ENCODE results near the gene IL17B.

Gene IL17B, protein sequence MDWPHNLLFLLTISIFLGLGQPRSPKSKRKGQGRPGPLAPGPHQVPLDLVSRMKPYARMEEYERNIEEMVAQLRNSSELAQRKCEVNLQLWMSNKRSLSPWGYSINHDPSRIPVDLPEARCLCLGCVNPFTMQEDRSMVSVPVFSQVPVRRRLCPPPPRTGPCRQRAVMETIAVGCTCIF

DNA sequence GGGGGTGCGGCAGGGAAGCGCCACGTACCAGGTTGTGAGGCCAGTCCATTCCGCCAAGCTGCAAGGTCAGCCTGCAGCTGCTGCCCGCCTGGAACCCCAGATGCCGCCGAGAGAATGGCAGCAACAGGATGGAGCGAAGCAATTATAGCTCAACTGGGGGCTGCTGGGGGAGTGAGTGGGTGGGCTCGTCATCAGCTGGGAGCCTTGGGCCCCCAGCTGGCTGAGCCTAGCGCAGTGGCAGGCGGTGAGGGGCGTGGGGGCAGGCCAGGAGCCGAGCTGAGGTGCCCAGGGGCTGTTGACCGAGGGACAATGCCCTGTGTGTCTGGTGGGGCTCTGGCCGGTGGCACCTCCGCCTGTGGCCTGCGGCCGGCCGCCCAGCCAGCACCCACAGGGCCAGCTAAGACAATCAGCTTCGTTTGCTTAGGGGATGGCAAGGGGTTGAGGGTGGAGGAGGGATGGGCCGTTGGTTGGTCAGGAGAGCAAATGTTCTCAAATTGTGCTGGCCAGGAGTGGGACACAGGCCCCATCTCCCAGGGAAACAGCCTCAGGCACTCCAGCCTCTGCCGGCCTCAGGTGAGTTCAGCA is at the start of gene IL17B:
Gene IL17B, minus strand, starts transcription at position 116 of the 585 bp plus-strand sequence. Its CDS starts 67 bp downstream, at position 49.
- no peak within 1 kb of the TSS for H3K4me3 ChIP-seq (replicated peaks in 1 of 2; ENCODE audit: low read depth in 2 of 2, low read length in 2 of 2)
- TF ChIP-seq, protein P1, sequence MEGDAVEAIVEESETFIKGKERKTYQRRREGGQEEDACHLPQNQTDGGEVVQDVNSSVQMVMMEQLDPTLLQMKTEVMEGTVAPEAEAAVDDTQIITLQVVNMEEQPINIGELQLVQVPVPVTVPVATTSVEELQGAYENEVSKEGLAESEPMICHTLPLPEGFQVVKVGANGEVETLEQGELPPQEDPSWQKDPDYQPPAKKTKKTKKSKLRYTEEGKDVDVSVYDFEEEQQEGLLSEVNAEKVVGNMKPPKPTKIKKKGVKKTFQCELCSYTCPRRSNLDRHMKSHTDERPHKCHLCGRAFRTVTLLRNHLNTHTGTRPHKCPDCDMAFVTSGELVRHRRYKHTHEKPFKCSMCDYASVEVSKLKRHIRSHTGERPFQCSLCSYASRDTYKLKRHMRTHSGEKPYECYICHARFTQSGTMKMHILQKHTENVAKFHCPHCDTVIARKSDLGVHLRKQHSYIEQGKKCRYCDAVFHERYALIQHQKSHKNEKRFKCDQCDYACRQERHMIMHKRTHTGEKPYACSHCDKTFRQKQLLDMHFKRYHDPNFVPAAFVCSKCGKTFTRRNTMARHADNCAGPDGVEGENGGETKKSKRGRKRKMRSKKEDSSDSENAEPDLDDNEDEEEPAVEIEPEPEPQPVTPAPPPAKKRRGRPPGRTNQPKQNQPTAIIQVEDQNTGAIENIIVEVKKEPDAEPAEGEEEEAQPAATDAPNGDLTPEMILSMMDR (IDR thresholded peaks at IDR 0.05; ENCODE audit: low read depth, low read length) = no peak
- DNase-seq (ENCODE audit: low read depth in 2 of 2) = no peak

DNA sequence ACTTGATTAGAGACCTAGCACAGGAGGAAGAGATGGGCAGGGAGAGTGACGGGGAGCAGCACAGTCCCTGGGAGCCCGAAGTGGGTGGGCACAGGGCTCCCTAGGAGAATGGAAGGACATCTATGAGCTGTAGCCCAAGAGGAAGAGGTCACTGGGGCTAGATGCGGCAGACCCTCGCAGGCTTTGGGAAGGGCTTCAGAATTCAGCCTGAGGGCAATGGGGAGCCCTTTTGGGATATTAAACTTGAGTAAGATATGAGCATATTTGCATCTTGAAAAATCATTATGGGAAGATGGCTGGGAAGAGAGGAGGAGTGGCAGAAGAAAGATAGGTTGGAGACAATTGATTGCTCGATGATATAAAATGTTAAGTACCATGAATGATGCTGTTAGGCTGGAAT is 48.9 kb upstream of the IL17B start:
- no peak for DNase-seq (ENCODE audit: low read depth in 2 of 2)
- TF ChIP-seq, protein P1 (IDR thresholded peaks at IDR 0.05; ENCODE audit: low read depth, low read length) = no peak
- H3K4me3 ChIP-seq (replicated peaks in 1 of 2; ENCODE audit: low read depth in 2 of 2, low read length in 2 of 2) = no peak overlapping the region

DNA sequence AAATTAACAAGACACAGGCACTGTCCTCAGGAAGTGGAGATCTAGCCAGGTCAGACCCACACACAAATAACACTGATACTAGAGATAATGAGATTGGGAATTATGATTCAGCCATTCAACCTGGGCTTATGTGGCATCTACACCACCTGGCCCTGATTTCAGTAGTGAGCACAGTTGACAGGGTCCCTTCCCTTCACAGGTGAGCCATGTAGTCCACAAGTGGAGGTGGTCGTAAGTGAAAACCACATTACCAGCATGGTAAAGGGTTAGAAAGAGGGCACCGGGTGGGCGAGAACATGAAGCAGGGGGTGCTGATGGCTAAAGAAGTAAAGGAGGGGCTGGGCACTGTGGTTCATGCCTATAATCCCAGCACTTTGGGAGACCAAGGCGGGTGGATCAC is 48.3 kb upstream of the IL17B start:
- no peak overlapping the region for H3K4me3 ChIP-seq (replicated peaks in 1 of 2; ENCODE audit: low read depth in 2 of 2, low read length in 2 of 2)
- no peak for DNase-seq (ENCODE audit: low read depth in 2 of 2)
- TF ChIP-seq, protein P1 (IDR thresholded peaks at IDR 0.05; ENCODE audit: low read depth, low read length) = no peak

DNA sequence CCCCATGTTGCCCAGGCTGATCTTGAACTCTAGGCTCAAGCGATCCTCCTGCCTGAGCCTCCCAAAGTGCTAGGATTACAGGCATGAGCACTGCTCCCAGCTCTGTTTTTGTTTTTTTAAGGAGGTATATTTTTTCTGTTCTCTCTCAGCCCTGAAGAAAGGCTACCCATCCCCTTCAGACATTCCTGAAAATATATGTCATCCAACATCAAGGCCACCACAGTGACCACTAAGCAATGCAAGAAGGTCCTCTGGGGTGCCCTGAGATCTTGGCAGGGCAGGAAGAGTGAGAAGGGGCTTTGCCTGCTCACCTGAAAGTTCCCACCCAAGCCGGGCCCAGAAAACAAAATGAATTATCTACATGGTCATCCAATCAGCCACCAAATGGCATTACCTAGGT is 47.8 kb upstream of the IL17B start:
- TF ChIP-seq, protein P1 (IDR thresholded peaks at IDR 0.05; ENCODE audit: low read depth, low read length) = no peak
- peak in 1 of 2 donors; percentile 62 for DNase-seq (ENCODE audit: low read depth in 2 of 2)
- no peak overlapping the region for H3K4me3 ChIP-seq (replicated peaks in 1 of 2; ENCODE audit: low read depth in 2 of 2, low read length in 2 of 2)

DNA sequence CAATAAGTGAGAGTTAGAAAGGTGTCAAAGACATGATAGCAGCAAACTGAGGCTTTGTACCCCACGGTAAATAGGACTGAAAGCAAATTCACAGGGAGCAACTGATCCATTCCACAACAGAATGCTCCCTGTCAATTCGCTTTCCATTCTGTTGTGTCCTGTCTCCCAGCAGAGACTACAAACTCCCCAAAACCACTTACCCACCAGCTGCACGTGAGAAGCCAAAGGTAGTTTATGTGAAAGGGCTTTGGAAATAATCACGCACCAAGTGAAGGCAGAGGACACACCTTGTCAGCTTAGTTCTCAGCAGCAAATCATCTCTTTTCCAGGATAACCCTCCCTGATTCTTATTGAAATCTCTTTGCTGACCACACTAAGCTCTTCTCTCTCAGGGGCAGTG is 46.6 kb upstream of the IL17B start:
- TF ChIP-seq, protein P1 (IDR thresholded peaks at IDR 0.05; ENCODE audit: low read depth, low read length) = no peak
- DNase-seq (ENCODE audit: low read depth in 2 of 2) = no peak
- no peak overlapping the region for H3K4me3 ChIP-seq (replicated peaks in 1 of 2; ENCODE audit: low read depth in 2 of 2, low read length in 2 of 2)

DNA sequence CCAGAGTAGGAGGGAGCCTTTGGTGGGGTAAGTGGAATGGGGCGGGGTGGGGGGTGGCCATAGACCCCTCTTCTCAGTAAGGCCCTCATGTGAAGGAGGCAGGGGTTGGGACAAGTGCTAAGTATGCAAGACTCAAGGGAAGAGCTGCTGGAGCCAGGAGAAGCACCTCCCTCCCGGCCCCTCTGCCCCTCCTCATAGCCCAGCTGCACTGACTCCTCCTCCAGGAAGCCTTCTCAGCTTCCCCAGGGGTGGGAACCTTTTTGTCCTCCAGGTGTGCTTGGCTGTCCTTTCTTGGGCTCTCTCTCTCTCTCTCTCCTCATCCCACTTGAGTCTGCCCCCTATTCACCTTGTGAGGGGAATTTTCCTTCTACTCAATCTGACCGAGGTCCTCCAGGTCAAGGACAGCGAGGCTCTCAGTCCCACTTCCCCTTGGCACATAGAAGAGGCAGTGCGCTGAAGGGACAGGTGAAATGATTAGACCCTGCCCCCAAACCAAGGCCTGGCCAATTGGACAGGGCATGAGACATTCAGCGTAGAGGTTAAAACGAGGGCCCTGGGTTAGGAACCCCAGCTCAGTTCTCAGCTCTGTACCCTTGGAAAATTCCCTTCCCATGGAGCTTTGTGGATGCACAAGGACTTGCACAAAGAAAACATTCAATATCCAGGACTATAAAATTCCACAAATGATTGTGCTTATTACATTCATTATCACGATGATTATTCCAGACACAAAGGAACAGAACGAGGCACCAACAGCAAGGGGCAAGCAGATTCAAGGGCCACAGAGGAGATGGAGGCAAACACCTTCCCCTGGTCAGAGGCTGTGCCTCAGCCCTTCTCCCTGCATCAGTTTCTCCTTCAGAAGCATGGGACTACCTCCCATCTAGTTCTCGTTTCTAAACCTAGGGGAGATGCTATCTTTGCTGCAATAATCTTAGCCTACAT is 45.6 kb upstream of the IL17B start:
- H3K4me3 ChIP-seq (replicated peaks in 1 of 2; ENCODE audit: low read depth in 2 of 2, low read length in 2 of 2) = no peak overlapping the region
- TF ChIP-seq, protein P1 (IDR thresholded peaks at IDR 0.05; ENCODE audit: low read depth, low read length) = no peak
- no peak for DNase-seq (ENCODE audit: low read depth in 2 of 2)
